Measurements from ENCODE around the gene NDOR1. TPM values are rescaled to one million over a fixed set of nuclear protein-coding genes. Genes with fewer than 3 reads are reported as not detected.
A peak's percentile ranks its signal among the peaks of the same experiment; 100 is the strongest.

The NDOR1 gene
- total RNA-seq, 4 donors from 2014 or later, result 9.0 to 16.6 (median 15.4) TPM

- Histone ChIP-seq H3K27ac (no peak within 1 kb of the TSS), H3K4me3 (replicated peaks in 1 of 3) (no peak within 1 kb of the TSS), H3K4me1 (peaks cover 9 to 14% of the 10 kb centered on the region in 2 donors), H3K27me3 (no peaks in the 10 kb centered on the region), H3K9me3 (no peaks in the 10 kb centered on the region), H3K36me3 (no peaks in the 10 kb centered on the region)
- intact Hi-C loops (cut with DNase I), result no loop called here
- TF ChIP-seq POLR2A (IDR thresholded peaks at IDR 0.05) (no peak), CTCF (IDR thresholded peaks at IDR 0.05) (no peak)
- 61 to 76% methylated on average over 4 of the region's 4 CpGs for WGBS, 2 donors
- DNase-seq, result no peak
Observed at GRCh38 chr9:137251194-137251461, 45.6 kb downstream of the NDOR1 start, which contains the start of gene STPG3. Gene STPG3, plus strand, starts transcription at chr9:137251286. Its CDS starts 1 bp downstream, at chr9:137251287.

- WGBS, 2 donors, result 86 to 91% methylated on average over 13 to 18 of the region's 22 CpGs
- Histone ChIP-seq H3K4me1 (peaks cover 14 to 19% of the 10 kb centered on the region in 2 donors), H3K4me3 (replicated peaks in 1 of 3) (no peak overlapping the region), H3K27ac (no peak overlapping the region), H3K9me3 (no peaks in the 10 kb centered on the region), H3K36me3 (no peaks in the 10 kb centered on the region), H3K27me3 (no peaks in the 10 kb centered on the region)
- no peak for DNase-seq
- TF ChIP-seq POLR2A (IDR thresholded peaks at IDR 0.05), result no peak
- no peak for TF ChIP-seq CTCF (IDR thresholded peaks at IDR 0.05)
- intact Hi-C loops (cut with DNase I), result no loop called here
Observed at GRCh38 chr9:137251490-137252268, 46.2 kb downstream of the NDOR1 start.

- intact Hi-C loops (cut with DNase I), result no loop called here
- no peak overlapping the region for H3K4me3 ChIP-seq (replicated peaks in 1 of 3)
- 85 to 95% methylated on average over 23 to 27 of the region's 35 CpGs for WGBS, 2 donors
Observed at GRCh38 chr9:137252555-137253506, 47.3 kb downstream of the NDOR1 start.

GRCh38 chr9:137253717-137254623 lies 48.5 kb downstream of the NDOR1 start:
- peak overlapping the region; percentile 27 to 68 (median 54) for H3K4me3 ChIP-seq (replicated peaks in 1 of 3)
- H3K36me3 ChIP-seq, result peaks cover 0 to 5% of the 10 kb centered on the region in 2 donors
- intact Hi-C loops (cut with DNase I), result no loop called here
- peak overlapping the region; percentile 2 to 69 (median 4) for H3K27ac ChIP-seq
- 37 to 53% methylated on average over 12 to 18 of the region's 21 CpGs for WGBS, 2 donors
- H3K4me1 ChIP-seq, result peaks cover 16 to 22% of the 10 kb centered on the region in 2 donors
- no peaks in the 10 kb centered on the region for H3K27me3 ChIP-seq
- TF ChIP-seq CTCF (IDR thresholded peaks at IDR 0.05), result no peak
- TF ChIP-seq POLR2A (IDR thresholded peaks at IDR 0.05), result no peak
- H3K9me3 ChIP-seq, result no peaks in the 10 kb centered on the region
- DNase-seq, result no peak

More at GRCh38 chr9:137252555-137253506, 47.3 kb downstream of the NDOR1 start:
- Histone ChIP-seq H3K36me3 (no peaks in the 10 kb centered on the region), H3K27ac (no peak overlapping the region), H3K27me3 (no peaks in the 10 kb centered on the region), H3K4me1 (peaks cover 16 to 22% of the 10 kb centered on the region in 2 donors), H3K9me3 (no peaks in the 10 kb centered on the region)
- TF ChIP-seq CTCF (IDR thresholded peaks at IDR 0.05) (no peak), POLR2A (IDR thresholded peaks at IDR 0.05) (no peak)
- DNase-seq, result no peak

Data from thyroid gland (tissue), 4 donors.